Limb (tissue), 2 donors: ENCODE data around the gene LAMA4.

Experiments used
- DNase-seq, 2 donors: peaks; one replicate each; pipeline ENCODE4 v3.0.0-alpha.2; 2016; ENCODE audit errors: extremely low spot score in 2 of 2

LAMA4 gene

GRCh38 chr6:112193117-112193516 lies 61.2 kb downstream of the LAMA4 start:
- DNase-seq = no peak

- DNase-seq = no peak
These were observed 62.8 kb downstream of the LAMA4 start for GRCh38 chr6:112191509-112192020.

GRCh38 chr6:112190164-112190563 lies 64.2 kb downstream of the LAMA4 start:
- no peak for DNase-seq

DNA sequence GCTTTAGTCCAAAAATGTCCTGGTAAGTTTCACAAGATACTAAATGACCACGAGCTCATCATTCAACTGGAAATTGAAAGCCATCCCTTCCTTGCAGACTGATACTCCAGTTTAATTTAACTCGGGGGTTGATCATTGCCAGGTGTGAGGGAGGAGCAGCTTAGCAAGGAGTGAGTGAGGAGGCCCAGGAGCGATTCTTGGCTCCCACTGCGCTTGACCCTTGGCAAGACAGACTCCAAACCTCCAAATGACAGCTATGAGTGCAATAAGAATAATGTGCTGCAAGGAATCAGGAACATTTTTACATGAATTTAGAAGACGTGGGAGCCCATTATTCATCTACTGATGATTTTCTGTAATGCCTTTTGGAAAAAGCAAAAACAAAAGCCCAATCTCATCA lies 64.9 kb downstream of the LAMA4 start:
- DNase-seq = peak; percentile 58 to 59

DNA sequence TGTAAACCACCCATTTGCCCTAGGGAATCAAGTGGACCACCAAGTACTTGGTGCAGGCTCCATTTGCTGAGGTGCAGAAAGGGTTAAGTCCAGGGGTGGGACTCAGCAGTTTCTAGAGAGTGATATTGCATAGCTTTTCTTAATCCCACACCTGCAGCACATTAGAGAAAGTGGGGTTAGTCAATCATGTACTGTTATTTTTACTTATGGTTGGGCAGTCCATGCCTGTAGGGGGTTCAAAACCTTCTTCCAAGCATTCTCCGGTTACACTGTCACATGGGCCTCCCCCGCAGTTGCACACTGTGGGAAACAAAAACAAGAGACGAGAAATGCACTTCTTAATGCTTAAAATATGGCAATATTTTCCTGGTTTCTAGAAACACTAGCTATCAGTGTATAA lies 65.5 kb downstream of the LAMA4 start:
- peak in 1 of 2 donors; percentile 59 for DNase-seq

DNA sequence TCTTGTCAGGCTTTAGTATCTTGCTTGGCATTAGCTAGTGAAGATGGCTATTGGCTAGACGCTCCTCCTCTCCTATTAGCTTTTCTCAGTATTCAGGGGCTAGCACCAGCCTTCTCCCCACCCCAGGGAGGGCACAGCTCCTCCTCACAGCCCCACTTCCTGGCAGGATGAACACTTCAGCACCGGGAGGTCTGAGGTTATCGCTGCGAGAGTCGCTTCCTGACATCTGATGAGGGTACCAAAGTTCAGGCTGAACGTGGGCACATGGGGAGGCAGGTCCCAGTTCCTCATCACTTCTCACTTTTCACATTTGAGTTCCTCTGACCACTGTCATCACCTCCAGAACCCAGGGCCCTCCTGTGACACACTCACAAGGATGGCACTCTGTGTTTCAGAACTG lies 66.6 kb downstream of the LAMA4 start:
- no peak for DNase-seq

DNA sequence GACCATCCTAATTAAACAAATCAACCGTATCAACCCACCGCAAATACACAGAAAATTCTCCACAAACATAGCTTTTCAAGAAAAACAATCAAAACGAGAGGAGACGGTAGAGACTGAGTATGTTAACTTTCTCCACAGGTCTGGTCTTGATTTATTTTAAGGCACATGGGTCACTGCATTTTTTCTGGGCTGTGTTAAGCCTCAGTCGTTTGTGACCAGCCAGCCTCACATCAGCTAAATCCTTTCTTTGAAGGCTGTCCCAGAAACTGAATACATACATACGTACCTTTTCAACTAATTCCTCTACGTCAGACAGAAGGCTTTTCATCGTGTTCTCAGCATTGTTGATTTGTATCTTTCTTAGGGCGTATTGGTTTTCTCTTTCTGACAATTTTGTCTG lies 69.4 kb downstream of the LAMA4 start:
- peak in 1 of 2 donors; percentile 68 for DNase-seq

DNA sequence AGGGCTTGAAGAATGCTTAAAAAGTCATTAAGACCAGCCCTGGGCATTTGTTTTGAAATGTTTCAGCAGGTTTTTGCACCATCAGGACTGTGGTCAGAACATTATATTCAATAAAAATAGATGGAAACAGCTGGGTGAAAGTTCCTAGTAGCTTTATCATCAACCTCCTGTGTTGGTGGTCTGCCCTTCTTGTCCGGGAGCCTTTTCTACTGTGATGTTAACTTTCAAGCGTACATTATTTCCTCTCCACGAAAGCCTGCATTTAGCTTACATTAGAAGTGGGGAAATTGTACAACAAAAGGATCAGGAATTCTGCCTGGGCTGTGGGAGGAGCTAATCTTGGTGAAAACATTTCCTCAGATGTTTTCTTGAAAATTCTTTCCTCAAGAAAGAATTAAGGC lies 71.1 kb downstream of the LAMA4 start:
- no peak for DNase-seq

DNA sequence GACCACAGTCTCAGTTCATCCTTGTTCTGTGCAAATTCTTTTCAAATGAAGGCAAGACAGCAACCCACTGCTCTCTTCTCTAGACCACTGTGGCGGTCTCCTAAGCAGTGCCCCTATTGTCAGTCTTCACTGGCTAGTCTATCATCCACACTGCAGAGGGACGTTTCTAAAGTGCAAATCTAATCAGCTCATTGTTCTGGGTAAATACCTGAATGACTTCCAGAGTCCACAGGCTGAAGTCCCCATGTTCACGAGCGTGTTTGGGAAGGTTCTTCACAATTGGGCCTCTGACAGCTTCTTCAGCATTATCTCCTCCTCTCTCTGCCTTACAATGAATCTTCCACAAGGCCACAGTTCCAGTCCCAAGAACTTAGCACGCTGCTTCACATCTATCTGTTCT lies 73.2 kb downstream of the LAMA4 start:
- DNase-seq = no peak

GRCh38 chr6:112180095-112180820 lies 74.1 kb downstream of the LAMA4 start:
- peak in 1 of 2 donors; percentile 90 for DNase-seq

GRCh38 chr6:112179631-112180030 lies 74.7 kb downstream of the LAMA4 start:
- no peak for DNase-seq

DNA sequence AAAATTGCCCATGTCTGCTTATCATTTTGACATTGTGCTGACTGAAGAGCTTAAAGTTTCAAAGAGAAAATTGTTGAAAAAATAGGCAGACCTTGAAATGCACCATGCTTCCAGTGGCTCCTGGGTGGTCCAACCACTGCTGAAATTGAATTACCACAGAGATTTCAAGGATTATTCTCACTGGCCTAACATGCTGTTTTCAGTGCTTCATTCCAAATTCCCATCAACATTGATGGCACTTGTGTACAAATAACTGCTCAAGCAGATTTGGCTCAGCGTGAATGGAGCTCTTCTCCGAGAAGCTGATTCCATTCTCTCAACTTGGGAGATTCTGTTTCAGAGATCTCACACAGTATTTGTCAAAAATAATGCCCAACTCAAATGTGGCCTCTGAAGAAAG lies 75.5 kb downstream of the LAMA4 start:
- DNase-seq = no peak

- DNase-seq = no peak
These were observed 77.3 kb downstream of the LAMA4 start for GRCh38 chr6:112177092-112177491.

- no peak for DNase-seq
These were observed 78.2 kb downstream of the LAMA4 start for GRCh38 chr6:112176175-112176574.

DNA sequence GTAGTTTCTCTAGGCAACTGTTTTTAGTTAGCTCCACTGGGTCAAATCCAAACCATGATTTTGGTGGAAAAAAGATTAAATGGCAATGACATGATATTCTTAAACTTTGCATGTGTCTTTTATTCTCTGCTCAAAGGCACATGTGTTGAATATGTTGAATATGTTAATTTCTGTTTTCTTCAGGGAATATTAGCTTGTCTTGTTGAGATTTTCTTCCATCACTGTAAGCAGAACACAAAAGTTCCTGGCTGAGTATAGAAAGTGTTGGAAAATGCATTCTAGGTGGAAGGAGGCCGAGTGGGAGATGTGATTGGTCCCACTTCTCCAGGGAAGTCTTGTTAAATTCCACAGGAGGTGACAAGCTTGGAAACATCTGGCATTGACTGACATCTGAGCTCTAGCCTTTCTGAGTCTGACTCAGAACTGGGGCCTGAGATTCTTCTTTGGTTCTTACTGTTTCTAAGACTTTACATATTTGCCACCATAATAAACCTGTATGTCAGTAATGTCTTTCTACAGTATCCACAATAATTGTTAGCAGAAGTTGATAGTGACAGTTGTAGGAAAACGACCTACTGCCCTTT lies 81.1 kb downstream of the LAMA4 start:
- no peak for DNase-seq

- DNase-seq = no peak
These were observed 81.8 kb downstream of the LAMA4 start for GRCh38 chr6:112172540-112172939.

- DNase-seq = no peak
These were observed 84.8 kb downstream of the LAMA4 start for GRCh38 chr6:112169541-112169940.

GRCh38 chr6:112163295-112164257 lies 90.8 kb downstream of the LAMA4 start:
- DNase-seq = peak in 1 of 2 donors; percentile 78

GRCh38 chr6:112160745-112161144 lies 93.6 kb downstream of the LAMA4 start:
- no peak for DNase-seq

DNA sequence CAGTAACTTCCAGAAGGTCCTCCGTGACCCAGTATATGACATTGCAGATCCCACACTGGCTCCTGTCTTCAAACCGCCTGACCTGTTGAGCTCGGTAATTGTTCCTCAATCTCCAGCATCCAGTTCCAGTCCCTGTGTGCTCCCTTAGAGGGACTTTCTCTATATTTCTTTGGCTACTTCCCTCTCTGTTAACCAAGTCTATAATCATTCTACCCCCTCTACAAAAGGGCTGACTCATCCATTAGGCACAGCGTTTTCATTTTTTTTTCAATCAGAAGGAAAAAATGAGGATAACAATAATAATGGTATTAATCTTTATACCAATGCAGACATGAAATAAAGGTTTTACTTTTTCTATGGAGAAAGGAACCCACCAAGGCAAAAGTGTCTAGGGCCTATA lies 97.7 kb downstream of the LAMA4 start:
- DNase-seq = no peak

GRCh38 chr6:112155886-112156285 lies 98.5 kb downstream of the LAMA4 start:
- DNase-seq = no peak

DNA sequence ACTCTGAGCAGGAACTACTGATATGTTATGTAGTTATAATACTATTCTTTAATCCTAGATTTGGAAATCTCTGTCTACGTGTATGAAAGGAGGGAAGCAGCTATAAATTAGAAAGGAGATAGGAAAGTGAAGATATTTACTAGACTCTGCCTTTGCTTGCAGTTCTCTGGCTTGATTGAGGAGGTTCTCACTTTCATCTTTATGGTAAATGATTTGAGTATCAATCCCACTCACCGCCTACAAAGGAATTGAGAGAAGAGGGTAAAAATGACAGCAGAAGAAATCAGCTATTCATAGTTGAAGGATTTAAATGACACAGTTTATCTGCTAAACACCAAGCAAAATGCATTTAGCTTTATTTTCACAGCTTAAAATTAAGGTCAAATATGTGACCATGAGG lies 99.7 kb downstream of the LAMA4 start:
- DNase-seq = no peak
